ENCODE measurements around the gene EYA4. TPM values are rescaled to one million over a fixed set of nuclear protein-coding genes. Genes with fewer than 3 reads are reported as not detected.

The EYA4 gene
- total and polyA plus RNA-seq, 2 donors (not counting 3 experiments of a cell fraction or from before 2014, with no cell fraction given), result not detected

DNA sequence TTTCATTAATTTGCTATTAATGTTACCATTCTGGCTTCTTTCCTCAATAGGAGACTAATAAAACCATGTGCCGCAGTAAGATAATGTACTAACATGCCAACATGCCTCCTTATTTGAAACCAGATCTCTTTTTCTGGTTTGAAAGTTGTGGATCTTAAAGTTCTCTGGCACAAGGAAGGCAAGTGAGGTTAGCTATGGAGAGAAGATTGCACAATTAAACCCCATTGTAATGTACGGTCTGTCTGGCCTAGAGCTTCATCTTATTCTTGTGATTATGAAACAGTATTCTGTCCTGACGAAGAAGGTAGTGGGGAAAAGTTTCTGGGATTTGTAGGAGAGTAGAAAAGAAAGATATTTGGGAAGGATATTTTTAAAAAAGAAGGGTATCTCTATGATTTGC lies 68.4 kb downstream of the EYA4 start:
- Histone ChIP-seq H3K27ac (ENCODE audit: insufficient read depth, low read depth, low read length) (no peak overlapping the region), H3K9me3 (replicated peaks; ENCODE audit: control insufficient read depth, insufficient read depth, low read length) (no peaks in the 10 kb centered on the region), H3K36me3 (ENCODE audit: control insufficient read depth in 2 of 2, extremely low read depth in 1 of 2, insufficient read depth in 2 of 2, low read length in 2 of 2) (no peaks in the 10 kb centered on the region), H4K20me1 (replicated peaks; ENCODE audit: control insufficient read depth, extremely low read depth, insufficient read depth, low read length) (no peaks in the 10 kb centered on the region), H3K9ac (replicated peaks; ENCODE audit: extremely low read depth, insufficient read depth, low read length) (no peak overlapping the region), H3K4me3 (replicated peaks in 1 of 3; ENCODE audit: insufficient read depth in 1 of 3, low read depth in 1 of 3, low read length in 3 of 3) (no peak overlapping the region), H3K9me1 (replicated peaks; ENCODE audit: control insufficient read depth, extremely low read depth, insufficient read depth, low read length) (no peaks in the 10 kb centered on the region), H3K4me2 (ENCODE audit: insufficient read depth, low read length) (no peak overlapping the region), H3K27me3 (ENCODE audit: control insufficient read depth in 2 of 2, insufficient read depth in 2 of 2, low read length in 2 of 2) (no peaks in the 10 kb centered on the region), H2AFZ (ENCODE audit: low read depth, low read length) (no peak overlapping the region), H3K79me2 (ENCODE audit: control insufficient read depth, insufficient read depth, low read length) (no peaks in the 10 kb centered on the region), H3K4me1 (ENCODE audit: control insufficient read depth, extremely low read depth, insufficient read depth, low read length) (no peaks in the 10 kb centered on the region)
- dilution Hi-C loops (cut with MboI; ENCODE audit: extremely low pct_ligation_motif_present, low sequenced_read_pairs) (no loop called here), intact Hi-C loops (cut with micrococcal nuclease) (no loop called here)
- FAIRE-seq (no peak), DNase-seq (ENCODE audit: low read depth, low spot score) (no peak)
- TF ChIP-seq EZH2 (IDR thresholded peaks at IDR 0.05; ENCODE audit: borderline replicate concordance, low read depth, low read length, severe bottlenecking), result no peak
- TF ChIP-seq GATA2 (IDR thresholded peaks at IDR 0.05; ENCODE audit: insufficient read depth, insufficient read length, low read depth, low read length), result no peak
- no peak for TF ChIP-seq JUN (IDR thresholded peaks at IDR 0.05; ENCODE audit: borderline replicate concordance, insufficient read depth, insufficient read length, low read depth)
- TF ChIP-seq, protein P1, sequence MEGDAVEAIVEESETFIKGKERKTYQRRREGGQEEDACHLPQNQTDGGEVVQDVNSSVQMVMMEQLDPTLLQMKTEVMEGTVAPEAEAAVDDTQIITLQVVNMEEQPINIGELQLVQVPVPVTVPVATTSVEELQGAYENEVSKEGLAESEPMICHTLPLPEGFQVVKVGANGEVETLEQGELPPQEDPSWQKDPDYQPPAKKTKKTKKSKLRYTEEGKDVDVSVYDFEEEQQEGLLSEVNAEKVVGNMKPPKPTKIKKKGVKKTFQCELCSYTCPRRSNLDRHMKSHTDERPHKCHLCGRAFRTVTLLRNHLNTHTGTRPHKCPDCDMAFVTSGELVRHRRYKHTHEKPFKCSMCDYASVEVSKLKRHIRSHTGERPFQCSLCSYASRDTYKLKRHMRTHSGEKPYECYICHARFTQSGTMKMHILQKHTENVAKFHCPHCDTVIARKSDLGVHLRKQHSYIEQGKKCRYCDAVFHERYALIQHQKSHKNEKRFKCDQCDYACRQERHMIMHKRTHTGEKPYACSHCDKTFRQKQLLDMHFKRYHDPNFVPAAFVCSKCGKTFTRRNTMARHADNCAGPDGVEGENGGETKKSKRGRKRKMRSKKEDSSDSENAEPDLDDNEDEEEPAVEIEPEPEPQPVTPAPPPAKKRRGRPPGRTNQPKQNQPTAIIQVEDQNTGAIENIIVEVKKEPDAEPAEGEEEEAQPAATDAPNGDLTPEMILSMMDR (IDR thresholded peaks at IDR 0.05; ENCODE audit: extremely low read depth in 1 of 2, insufficient read depth in 1 of 2, low read depth in 1 of 2, low read length in 2 of 2), result no peak
- TF ChIP-seq FOS (IDR thresholded peaks at IDR 0.05; ENCODE audit: borderline replicate concordance, insufficient read depth, low read length), result no peak
- no peak for TF ChIP-seq POLR2AphosphoS5 (IDR thresholded peaks at IDR 0.05; ENCODE audit: insufficient read depth, low read depth, low read length)
- no peak for TF ChIP-seq POLR2A (IDR thresholded peaks at IDR 0.05; ENCODE audit: low read depth, low read length)
- TF ChIP-seq MYC (IDR thresholded peaks at IDR 0.05; ENCODE audit: low read depth, low read length), result no peak
- TF ChIP-seq, protein P2, sequence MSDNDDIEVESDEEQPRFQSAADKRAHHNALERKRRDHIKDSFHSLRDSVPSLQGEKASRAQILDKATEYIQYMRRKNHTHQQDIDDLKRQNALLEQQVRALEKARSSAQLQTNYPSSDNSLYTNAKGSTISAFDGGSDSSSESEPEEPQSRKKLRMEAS (IDR thresholded peaks at IDR 0.05; ENCODE audit: insufficient read depth, insufficient read length), result no peak
- no TSS peak for BruUV-seq (replicated peaks)
- ChIA-PET POLR2A (no interaction called here), CTCF (no interaction called here)
